GM12878 (cell line): ENCODE data around the gene TMEM184C. TPM values are rescaled to one million over a fixed set of nuclear protein-coding genes. Genes with fewer than 3 reads are reported as not detected.

Experiments used
- ATAC-seq: fragments of 200-7000 bp; cut with Tn5 transposase; 3 replicates; pipeline ENCODE4 v1.9.1; 2020; ENCODE audit warnings: mild to moderate bottlenecking, moderate library complexity
- BruUV-seq: library from RNA; stranded (reverse); fragments of 400-500 nt; replicated peaks from 2 replicates; lab custom pipeline; 2021; lab: Mats Ljungman, UMichigan
- CTCF ChIA-PET: fragments of 300-600 bp; sonication (Branson Sonifier 250); formaldehyde crosslinking; extraction: SDS; loops from one replicate; lab custom pipeline; 2021; ENCODE audit warnings: inconsistent platforms; lab: Yijun Ruan, JAX
- POLR2A ChIA-PET: fragments of 350-600 bp; formaldehyde crosslinking; extraction: SDS; loops from one replicate; lab custom pipeline; 2021; ENCODE audit warnings: inconsistent platforms; lab: Charles Lee
- RAD21 ChIA-PET: fragments of 300-600 bp; sonication (Branson Sonifier 250); formaldehyde crosslinking; loops from one replicate; lab custom pipeline; 2023; ENCODE audit warnings: antibody characterized with exemption; ENCODE audit not compliant: unreplicated experiment; lab: Charles Lee
- SMC1A ChIA-PET: fragments of 300-600 bp; sonication (Branson Sonifier 250); formaldehyde crosslinking; loops from one replicate; lab custom pipeline; 2023; ENCODE audit not compliant: unreplicated experiment, uncharacterized antibody; lab: Charles Lee
- DNase-seq: peaks from one replicate; pipeline ENCODE4 v3.0.0-alpha.2; 2011; ENCODE audit warnings: low read depth, low spot score
- FAIRE-seq: peaks from 3 replicates; lab custom pipeline; 2011; peaks lifted over from hg19 to GRCh38; lab: Jason Lieb, UNC
- H2AFZ ChIP-seq: 2 replicates; pipeline ENCODE4 v1.6.0; 2011; ENCODE audit warnings: low read depth, low read length, control low read depth; ENCODE audit not compliant: control insufficient read depth
- H3K27ac ChIP-seq: 2 replicates; pipeline ENCODE4 v1.5.1; 2011; ENCODE audit warnings: control low read depth; ENCODE audit not compliant: control insufficient read depth, insufficient read depth
- H3K27me3 ChIP-seq, 2 experiments: replicated peaks in 1 of 2; 2 replicates each; pipeline versions ENCODE4 v1.6.0 to v1.6.1; 2011; ENCODE audit warnings: low read length in 1 of 2; ENCODE audit not compliant: control insufficient read depth in 2 of 2, insufficient read depth in 2 of 2
- H3K36me3 ChIP-seq, 2 experiments: 2 replicates each; pipeline ENCODE4 v1.5.1; 2011; ENCODE audit warnings: low read length in 1 of 2; ENCODE audit not compliant: control insufficient read depth in 2 of 2, insufficient read depth in 2 of 2
- H3K4me1 ChIP-seq: 2 replicates; pipeline ENCODE4 v1.6.1; 2011; ENCODE audit warnings: mild to moderate bottlenecking, low read length, moderate library complexity, mixed read lengths; ENCODE audit not compliant: control insufficient read depth, insufficient read depth
- H3K4me2 ChIP-seq: 2 replicates; pipeline ENCODE4 v1.6.0; 2011; ENCODE audit warnings: control low read depth; ENCODE audit not compliant: control insufficient read depth, insufficient read depth
- H3K4me3 ChIP-seq: fragments of 200-600 bp; sonication (generic); 2 replicates; pipeline ENCODE4 v1.5.1; 2016
- H3K79me2 ChIP-seq: 2 replicates; pipeline ENCODE4 v1.6.0; 2011; ENCODE audit warnings: low read length; ENCODE audit not compliant: control insufficient read depth, insufficient read depth
- H3K9ac ChIP-seq: 2 replicates; pipeline ENCODE4 v1.8.0; 2011; ENCODE audit warnings: low read length, control low read depth, mixed read lengths; ENCODE audit not compliant: control insufficient read depth, insufficient read depth
- H3K9me3 ChIP-seq: replicated peaks from 3 replicates; pipeline ENCODE4 v1.5.1; 2011; ENCODE audit warnings: mild to moderate bottlenecking, low read length; ENCODE audit not compliant: control insufficient read depth, insufficient read depth
- H4K20me1 ChIP-seq: 2 replicates; pipeline ENCODE4 v1.6.0; 2011; ENCODE audit not compliant: control insufficient read depth, insufficient read depth
- NFIC ChIP-seq: IDR thresholded peaks from 2 replicates; pipeline ENCODE4 v1.6.1; 2012; ENCODE audit warnings: low read depth, mild to moderate bottlenecking, inconsistent platforms, low read length, moderate library complexity
- WGBS: methylation state at CpG from one replicate; pipeline ENCODE4 v1.1.6; 2016; ENCODE audit warnings: low lambda C conversion rate; ENCODE audit not compliant: insufficient replicate concordance, insufficient coverage; ENCODE audit errors: missing lambda C conversion rate; 5-methylcytosine and 5-hydroxymethylcytosine counted together
- in situ Hi-C: fragments of 300-500 bp; cut with MboI; formaldehyde crosslinking; loops from 9 replicates; pipeline ENCODE4 v1.14.3; 2018; ENCODE audit warnings: mixed read lengths
- intact Hi-C: fragments of 100-400 bp; cut with micrococcal nuclease; formaldehyde crosslinking; loops from one replicate; pipeline ENCODE4 v1.14.2; 2022; ENCODE audit not compliant: unreplicated experiment
- polyA plus RNA-seq, 11 experiments: library from polyadenylated mRNA; depleted of rRNA in 4 of 11; unstranded in 6 of 11; stranded (reverse) in 5 of 11; fragments of >200 nt; fragmentation: Nextera tagmentation in 4 of 11; fragmentation: Illumina TruSeq in 1 of 11; extraction: Ambion mirVana in 4 of 11; extraction: Trizol in 1 of 11; gene quantifications; 1 replicate in 1 of 11; 2 replicates in 10 of 11; pipeline versions ENCODE4 v1.2.1 to v1.2.3, GENCODE V29; 2011 to 2016; ENCODE audit warnings: inconsistent platforms in 2 of 11, missing spikeins in 2 of 11, low read depth in 1 of 11
- total RNA-seq, 4 experiments: library from RNA; depleted of rRNA in 3 of 4; stranded (reverse); fragments of >200 nt in 3 of 4; fragmentation: Illumina TruSeq in 1 of 4; extraction: Trizol in 1 of 4; gene quantifications; 2 replicates each; pipeline versions ENCODE4 v1.2.1 to v1.2.3, GENCODE V29; 2013 to 2021
- TF ChIP-seq, protein P1 (sequence below): IDR thresholded peaks from 2 replicates; pipeline ENCODE4 v1.6.1; 2012; ENCODE audit warnings: mild to moderate bottlenecking, low read depth, low read length
- TF ChIP-seq, protein P2 (sequence below): fragments of 450-650 bp; IDR thresholded peaks from 2 replicates; pipeline ENCODE4 v1.6.1; 2016; ENCODE audit warnings: mild to moderate bottlenecking
- TF ChIP-seq, protein P3 (sequence below): IDR thresholded peaks from 2 replicates; pipeline ENCODE4 v1.6.1; 2011; ENCODE audit warnings: borderline replicate concordance, low read depth, mild to moderate bottlenecking, moderate library complexity, low read length; ENCODE audit not compliant: insufficient read depth, poor library complexity, severe bottlenecking
- TF ChIP-seq, protein P4 (sequence below), 3 experiments: IDR thresholded peaks in 2 of 3; conservative IDR thresholded peaks in 1 of 3; 2 replicates each; pipeline ENCODE4 v1.5.1; 2011; ENCODE audit warnings: low read depth in 3 of 3, low read length in 3 of 3, mild to moderate bottlenecking in 3 of 3, control low read depth in 2 of 3, moderate library complexity in 2 of 3, inconsistent platforms in 1 of 3, mixed read lengths in 1 of 3; ENCODE audit not compliant: control insufficient read depth in 2 of 3, insufficient read depth in 1 of 3; ENCODE audit errors: extremely low read depth in 1 of 3

TMEM184C gene
- total and polyA plus RNA-seq, 10 of the 15 experiments (the other 5 are each of a cell fraction or from before 2014, with no cell fraction given): 3.4 to 22.6 (median 18.2) TPM

DNA sequence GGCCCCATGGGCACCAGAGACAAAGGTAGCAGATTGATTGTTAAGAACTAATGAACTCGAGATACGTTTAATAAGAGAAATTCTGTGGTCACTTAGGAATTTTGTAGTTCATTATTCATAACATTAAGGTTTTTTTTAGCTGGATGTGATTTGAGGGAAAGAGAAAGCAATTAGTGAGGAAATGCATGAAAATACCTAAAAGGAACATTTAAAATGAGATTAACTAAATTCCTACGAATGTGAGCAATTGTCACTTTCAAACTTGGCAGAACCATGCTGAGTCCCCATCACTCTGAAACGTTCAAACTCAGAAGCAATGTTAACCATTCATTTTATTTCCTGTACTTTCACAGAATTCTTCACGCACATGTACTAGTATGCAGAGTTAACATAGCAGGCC lies 60.9 kb downstream of the TMEM184C start (continued):
- TF ChIP-seq, protein P1, sequence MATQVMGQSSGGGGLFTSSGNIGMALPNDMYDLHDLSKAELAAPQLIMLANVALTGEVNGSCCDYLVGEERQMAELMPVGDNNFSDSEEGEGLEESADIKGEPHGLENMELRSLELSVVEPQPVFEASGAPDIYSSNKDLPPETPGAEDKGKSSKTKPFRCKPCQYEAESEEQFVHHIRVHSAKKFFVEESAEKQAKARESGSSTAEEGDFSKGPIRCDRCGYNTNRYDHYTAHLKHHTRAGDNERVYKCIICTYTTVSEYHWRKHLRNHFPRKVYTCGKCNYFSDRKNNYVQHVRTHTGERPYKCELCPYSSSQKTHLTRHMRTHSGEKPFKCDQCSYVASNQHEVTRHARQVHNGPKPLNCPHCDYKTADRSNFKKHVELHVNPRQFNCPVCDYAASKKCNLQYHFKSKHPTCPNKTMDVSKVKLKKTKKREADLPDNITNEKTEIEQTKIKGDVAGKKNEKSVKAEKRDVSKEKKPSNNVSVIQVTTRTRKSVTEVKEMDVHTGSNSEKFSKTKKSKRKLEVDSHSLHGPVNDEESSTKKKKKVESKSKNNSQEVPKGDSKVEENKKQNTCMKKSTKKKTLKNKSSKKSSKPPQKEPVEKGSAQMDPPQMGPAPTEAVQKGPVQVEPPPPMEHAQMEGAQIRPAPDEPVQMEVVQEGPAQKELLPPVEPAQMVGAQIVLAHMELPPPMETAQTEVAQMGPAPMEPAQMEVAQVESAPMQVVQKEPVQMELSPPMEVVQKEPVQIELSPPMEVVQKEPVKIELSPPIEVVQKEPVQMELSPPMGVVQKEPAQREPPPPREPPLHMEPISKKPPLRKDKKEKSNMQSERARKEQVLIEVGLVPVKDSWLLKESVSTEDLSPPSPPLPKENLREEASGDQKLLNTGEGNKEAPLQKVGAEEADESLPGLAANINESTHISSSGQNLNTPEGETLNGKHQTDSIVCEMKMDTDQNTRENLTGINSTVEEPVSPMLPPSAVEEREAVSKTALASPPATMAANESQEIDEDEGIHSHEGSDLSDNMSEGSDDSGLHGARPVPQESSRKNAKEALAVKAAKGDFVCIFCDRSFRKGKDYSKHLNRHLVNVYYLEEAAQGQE: no peak
- TF ChIP-seq, protein P2, sequence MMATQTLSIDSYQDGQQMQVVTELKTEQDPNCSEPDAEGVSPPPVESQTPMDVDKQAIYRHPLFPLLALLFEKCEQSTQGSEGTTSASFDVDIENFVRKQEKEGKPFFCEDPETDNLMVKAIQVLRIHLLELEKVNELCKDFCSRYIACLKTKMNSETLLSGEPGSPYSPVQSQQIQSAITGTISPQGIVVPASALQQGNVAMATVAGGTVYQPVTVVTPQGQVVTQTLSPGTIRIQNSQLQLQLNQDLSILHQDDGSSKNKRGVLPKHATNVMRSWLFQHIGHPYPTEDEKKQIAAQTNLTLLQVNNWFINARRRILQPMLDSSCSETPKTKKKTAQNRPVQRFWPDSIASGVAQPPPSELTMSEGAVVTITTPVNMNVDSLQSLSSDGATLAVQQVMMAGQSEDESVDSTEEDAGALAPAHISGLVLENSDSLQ: no peak

DNA sequence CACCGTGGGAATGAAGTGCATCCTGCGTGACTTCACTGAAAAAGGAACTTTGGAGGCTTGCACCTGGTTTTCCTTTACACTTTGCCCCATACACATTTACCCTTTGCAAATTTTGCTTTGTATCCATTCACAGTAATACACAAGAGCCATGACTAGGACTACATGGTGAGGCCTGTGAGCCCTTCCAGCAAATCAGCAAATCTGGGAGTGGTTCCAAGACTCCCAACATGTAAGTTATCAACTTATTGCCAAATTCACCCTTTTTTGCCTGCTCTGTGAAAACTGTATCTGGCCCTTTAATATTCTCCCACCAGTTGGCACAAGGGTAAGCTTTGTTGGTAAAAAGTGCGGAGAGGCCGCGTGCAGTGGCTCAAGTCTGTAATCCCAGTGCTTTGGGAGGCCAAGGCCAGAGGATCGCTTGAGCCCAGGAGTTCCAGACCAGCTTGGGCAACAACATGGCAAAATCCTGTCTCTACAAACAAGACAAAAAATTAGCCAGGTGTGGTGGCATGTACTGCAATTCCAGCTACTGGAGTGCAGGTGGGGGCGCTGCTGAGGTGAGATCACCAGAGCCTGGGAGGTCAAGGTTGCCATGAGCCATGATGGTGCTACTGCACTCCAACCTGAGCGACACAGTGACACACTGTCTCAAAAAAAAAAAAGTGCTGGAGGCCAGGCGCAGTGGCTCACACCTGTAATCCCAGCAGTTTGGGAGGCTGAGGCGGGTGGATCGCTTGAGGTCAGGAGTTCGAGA lies 61.8 kb downstream of the TMEM184C start:
- Histone ChIP-seq H3K36me3 (peaks cover 1 to 5% of the 10 kb centered on the region in 2 experiments; a peak in 2 of 4 replicates), H2AFZ (no peak overlapping the region), H3K27me3 (no peaks in the 10 kb centered on the region), H3K9me3 (no peaks in the 10 kb centered on the region; the same call in 2 of the 3 replicates), H3K4me3 (no peak overlapping the region), H3K79me2 (peaks cover 18% of the 10 kb centered on the region), H3K27ac (no peak overlapping the region), H3K4me2 (no peak overlapping the region), H3K9ac (no peak overlapping the region), H3K4me1 (no peaks in the 10 kb centered on the region), H4K20me1 (no peaks in the 10 kb centered on the region)
- RAD21 ChIA-PET: interaction anchor here (2.0 kb wide), 1 partner anchor 188 kb away, joined by 8 read pairs; no protein-coding TSS in a partner anchor
- WGBS: over 99% methylated on average over 12 of the region's 12 CpGs
- CTCF ChIA-PET: interaction anchor here (0.9 to 6.3 kb wide), 3 partner anchors 19 to 187 kb away, joined by 3 to 34 read pairs (median 4); no protein-coding TSS in a partner anchor
- TF ChIP-seq, protein P3, sequence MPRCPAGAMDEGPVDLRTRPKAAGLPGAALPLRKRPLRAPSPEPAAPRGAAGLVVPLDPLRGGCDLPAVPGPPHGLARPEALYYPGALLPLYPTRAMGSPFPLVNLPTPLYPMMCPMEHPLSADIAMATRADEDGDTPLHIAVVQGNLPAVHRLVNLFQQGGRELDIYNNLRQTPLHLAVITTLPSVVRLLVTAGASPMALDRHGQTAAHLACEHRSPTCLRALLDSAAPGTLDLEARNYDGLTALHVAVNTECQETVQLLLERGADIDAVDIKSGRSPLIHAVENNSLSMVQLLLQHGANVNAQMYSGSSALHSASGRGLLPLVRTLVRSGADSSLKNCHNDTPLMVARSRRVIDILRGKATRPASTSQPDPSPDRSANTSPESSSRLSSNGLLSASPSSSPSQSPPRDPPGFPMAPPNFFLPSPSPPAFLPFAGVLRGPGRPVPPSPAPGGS: peak; percentile 42
- TF ChIP-seq, protein P4, sequence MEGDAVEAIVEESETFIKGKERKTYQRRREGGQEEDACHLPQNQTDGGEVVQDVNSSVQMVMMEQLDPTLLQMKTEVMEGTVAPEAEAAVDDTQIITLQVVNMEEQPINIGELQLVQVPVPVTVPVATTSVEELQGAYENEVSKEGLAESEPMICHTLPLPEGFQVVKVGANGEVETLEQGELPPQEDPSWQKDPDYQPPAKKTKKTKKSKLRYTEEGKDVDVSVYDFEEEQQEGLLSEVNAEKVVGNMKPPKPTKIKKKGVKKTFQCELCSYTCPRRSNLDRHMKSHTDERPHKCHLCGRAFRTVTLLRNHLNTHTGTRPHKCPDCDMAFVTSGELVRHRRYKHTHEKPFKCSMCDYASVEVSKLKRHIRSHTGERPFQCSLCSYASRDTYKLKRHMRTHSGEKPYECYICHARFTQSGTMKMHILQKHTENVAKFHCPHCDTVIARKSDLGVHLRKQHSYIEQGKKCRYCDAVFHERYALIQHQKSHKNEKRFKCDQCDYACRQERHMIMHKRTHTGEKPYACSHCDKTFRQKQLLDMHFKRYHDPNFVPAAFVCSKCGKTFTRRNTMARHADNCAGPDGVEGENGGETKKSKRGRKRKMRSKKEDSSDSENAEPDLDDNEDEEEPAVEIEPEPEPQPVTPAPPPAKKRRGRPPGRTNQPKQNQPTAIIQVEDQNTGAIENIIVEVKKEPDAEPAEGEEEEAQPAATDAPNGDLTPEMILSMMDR (IDR thresholded peaks at IDR 0.05 in 2 of 3, conservative IDR thresholded peaks at IDR 0.05 in 1 of 3; ENCODE audit: control insufficient read depth in 2 of 3, extremely low read depth in 1 of 3, insufficient read depth in 1 of 3, low read depth in 3 of 3, low read length in 3 of 3): peak; percentile 2 to 35 (median 27); a peak in 4 of 6 replicates
- TF ChIP-seq NFIC: no peak
- SMC1A ChIA-PET: interaction anchor here (1.1 to 3.8 kb wide), 2 partner anchors 45 to 187 kb away, joined by 3 to 22 read pairs; no protein-coding TSS in a partner anchor
- intact Hi-C loops: loop anchor here (5.0 kb wide), 1 partner anchor 37 kb away; no protein-coding TSS in a partner anchor
- FAIRE-seq (no peak), ATAC-seq (no peak), DNase-seq (no peak)
- BruUV-seq: no TSS peak
- POLR2A ChIA-PET: interaction anchor here (0.8 kb wide), 1 partner anchor 61 kb away, joined by 4 read pairs; the partner anchor contains the start of gene TMEM184C
- in situ Hi-C loops: no loop called here
